HEK293 (cell line): ENCODE measurements around the gene LYL1.

Experiments used
- BCL11A ChIP-seq: fragments of 450-650 bp; formaldehyde crosslinking; IDR thresholded peaks from 2 replicates; pipeline ENCODE4 v1.5.1; 2016; ENCODE audit warnings: low read depth, missing biosample characterization, missing genetic modification characterization
- CTCF ChIP-seq: fragments of 450-650 bp; formaldehyde crosslinking; IDR thresholded peaks from 2 replicates; pipeline ENCODE4 v1.5.1; 2016; ENCODE audit warnings: missing biosample characterization, missing genetic modification characterization
- PBX3 ChIP-seq: sonication (generic); formaldehyde crosslinking; IDR thresholded peaks from 2 replicates; pipeline ENCODE4 v1.8.1; 2022; ENCODE audit warnings: mild to moderate bottlenecking, moderate library complexity, missing genetic modification reagents
- REST ChIP-seq: fragments of 450-650 bp; formaldehyde crosslinking; IDR thresholded peaks from 2 replicates; pipeline ENCODE4 v1.5.1; 2016; ENCODE audit warnings: missing biosample characterization, missing genetic modification characterization
- TCF7L2 ChIP-seq: IDR thresholded peaks from 2 replicates; pipeline ENCODE4 v1.6.1; 2011; ENCODE audit warnings: low read depth, mild to moderate bottlenecking, inconsistent platforms, low read length, moderate library complexity, borderline replicate concordance
- ZNF280D ChIP-seq: fragments of 450-650 bp; formaldehyde crosslinking; IDR thresholded peaks from 2 replicates; pipeline ENCODE4 v1.5.1; 2016; ENCODE audit warnings: missing biosample characterization, missing genetic modification characterization
- ZNF433 ChIP-seq: fragments of 450-650 bp; formaldehyde crosslinking; IDR thresholded peaks from 2 replicates; pipeline ENCODE4 v1.5.1; 2016; ENCODE audit warnings: missing biosample characterization, missing genetic modification characterization, low read depth
- ZNF560 ChIP-seq: fragments of 450-650 bp; formaldehyde crosslinking; IDR thresholded peaks from 2 replicates; pipeline ENCODE4 v1.5.1; 2017; ENCODE audit warnings: missing biosample characterization, missing genetic modification characterization, borderline replicate concordance
- ZNF785 ChIP-seq: fragments of 450-650 bp; formaldehyde crosslinking; IDR thresholded peaks from 2 replicates; pipeline ENCODE4 v1.5.1; 2016; ENCODE audit warnings: missing biosample characterization, missing genetic modification characterization

GRCh38 chr19:13134626-13135025 is 32.0 kb upstream of the LYL1 start:
- TF ChIP-seq BCL11A (no peak), ZNF433 (no peak), ZNF280D (tag by site-specific recombination) (no peak), CTCF (tag by site-specific recombination) (no peak), REST (tag by site-specific recombination) (no peak), PBX3 (CRISPR knock-in tag) (no peak), ZNF785 (no peak), ZNF560 (tag by site-specific recombination) (no peak), TCF7L2 (no peak)
